ENCODE results near the gene DBH.

DBH gene

GRCh38 chr9:133635533-133636531, at the start of gene DBH:
DBH (plus strand) TSS chr9:133636363; CDS start chr9:133636372, 9 bp downstream.
- H3K4me3 ChIP-seq (ENCODE audit: low read depth, low read length): no peak within 1 kb of the TSS

GRCh38 chr9:133587051-133587450, 49.1 kb upstream of the DBH start:
- H3K4me3 ChIP-seq (ENCODE audit: low read depth, low read length): no peak overlapping the region

GRCh38 chr9:133587466-133587865, 48.7 kb upstream of the DBH start:
- no peak overlapping the region for H3K4me3 ChIP-seq (ENCODE audit: low read depth, low read length)

GRCh38 chr9:133589454-133590227, 46.5 kb upstream of the DBH start:
- no peak overlapping the region for H3K4me3 ChIP-seq (ENCODE audit: low read depth, low read length)

- H3K4me3 ChIP-seq (ENCODE audit: low read depth, low read length): no peak overlapping the region
These were observed 45.8 kb upstream of the DBH start for GRCh38 chr9:133590231-133590855.

- H3K4me3 ChIP-seq (ENCODE audit: low read depth, low read length): no peak overlapping the region
These were observed 44.9 kb upstream of the DBH start for GRCh38 chr9:133591116-133591910.

GRCh38 chr9:133591985-133592384, 44.2 kb upstream of the DBH start:
- no peak overlapping the region for H3K4me3 ChIP-seq (ENCODE audit: low read depth, low read length)

- H3K4me3 ChIP-seq (ENCODE audit: low read depth, low read length): no peak overlapping the region
These were observed 43.3 kb upstream of the DBH start for GRCh38 chr9:133592731-133593409.

- H3K4me3 ChIP-seq (ENCODE audit: low read depth, low read length): no peak overlapping the region
These were observed 42.4 kb upstream of the DBH start for GRCh38 chr9:133593587-133594253.

- H3K4me3 ChIP-seq (ENCODE audit: low read depth, low read length): no peak overlapping the region
These were observed 41.9 kb upstream of the DBH start for GRCh38 chr9:133594310-133594709.

- H3K4me3 ChIP-seq (ENCODE audit: low read depth, low read length): no peak overlapping the region
These were observed 40.3 kb upstream of the DBH start for GRCh38 chr9:133595910-133596309.

- no peak overlapping the region for H3K4me3 ChIP-seq (ENCODE audit: low read depth, low read length)
These were observed 38.7 kb upstream of the DBH start for GRCh38 chr9:133597316-133597957.

GRCh38 chr9:133598978-133599377, 37.2 kb upstream of the DBH start:
- H3K4me3 ChIP-seq (ENCODE audit: low read depth, low read length): no peak overlapping the region

GRCh38 chr9:133599470-133600173, 36.5 kb upstream of the DBH start:
- H3K4me3 ChIP-seq (ENCODE audit: low read depth, low read length): no peak overlapping the region

- no peak overlapping the region for H3K4me3 ChIP-seq (ENCODE audit: low read depth, low read length)
These were observed 35.4 kb upstream of the DBH start for GRCh38 chr9:133600739-133601138.

GRCh38 chr9:133601746-133602145, 34.4 kb upstream of the DBH start:
- no peak overlapping the region for H3K4me3 ChIP-seq (ENCODE audit: low read depth, low read length)

GRCh38 chr9:133602277-133602676, 33.9 kb upstream of the DBH start:
- H3K4me3 ChIP-seq (ENCODE audit: low read depth, low read length): no peak overlapping the region
